GM21447 (cell line): ENCODE measurements around the gene LRFN4.

Experiments
- ATAC-seq: cut with Tn5 transposase; IDR thresholded peaks from one replicate; pipeline ENCODE4 v1.9.1; 2021; ENCODE audit not compliant: unreplicated experiment

LRFN4 gene

DNA sequence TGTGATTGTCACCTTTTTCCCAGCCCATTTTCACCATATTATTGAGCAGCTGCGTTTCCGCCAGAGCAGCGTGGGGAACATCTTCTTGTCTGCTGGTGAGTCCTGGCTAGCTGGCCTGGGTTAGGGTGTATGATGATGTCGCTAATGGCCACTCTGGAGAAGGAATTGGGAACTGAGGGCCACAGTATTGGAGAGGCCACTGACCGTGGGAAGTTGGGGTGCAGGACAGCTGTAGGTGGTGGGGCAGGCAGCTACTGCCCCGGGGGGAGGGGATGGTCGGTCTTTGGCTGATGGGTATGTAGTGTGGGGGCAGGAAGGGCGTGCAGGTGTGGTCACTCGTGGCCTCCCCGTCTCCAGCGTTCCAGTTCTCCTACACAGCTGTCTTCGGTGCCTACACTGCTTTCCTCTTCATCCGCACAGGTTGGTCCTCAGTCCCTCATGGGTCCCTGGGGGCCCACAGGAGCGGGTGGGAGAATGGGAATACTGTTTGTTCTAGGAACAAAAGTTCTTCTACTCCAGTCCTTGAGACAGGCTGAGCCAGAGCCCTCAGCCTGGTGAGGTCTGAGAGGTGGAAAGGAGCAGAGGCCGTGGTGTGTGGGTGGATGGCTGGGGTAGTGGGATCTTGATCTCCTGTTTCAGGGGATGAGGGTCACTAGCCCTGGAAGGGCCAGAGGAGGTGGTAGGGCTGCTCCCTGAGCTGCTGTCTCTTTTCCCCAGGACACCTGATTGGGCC, 11.6 kb upstream of the LRFN4 start:
- no peak for ATAC-seq

DNA sequence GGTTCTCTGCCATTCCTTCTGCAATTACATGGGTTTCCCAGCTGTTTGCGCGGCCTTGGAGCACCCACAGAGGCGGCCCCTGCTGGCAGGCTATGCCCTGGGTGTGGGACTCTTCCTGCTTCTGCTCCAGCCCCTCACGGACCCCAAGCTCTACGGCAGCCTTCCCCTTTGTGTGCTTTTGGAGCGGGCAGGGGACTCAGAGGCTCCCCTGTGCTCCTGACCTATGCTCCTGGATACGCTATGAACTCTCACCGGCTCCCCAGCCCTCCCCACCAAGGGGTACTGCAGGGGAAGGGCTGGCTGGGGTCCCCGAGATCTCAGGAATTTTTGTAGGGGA, 11.0 kb upstream of the LRFN4 start:
- ATAC-seq = no peak

DNA sequence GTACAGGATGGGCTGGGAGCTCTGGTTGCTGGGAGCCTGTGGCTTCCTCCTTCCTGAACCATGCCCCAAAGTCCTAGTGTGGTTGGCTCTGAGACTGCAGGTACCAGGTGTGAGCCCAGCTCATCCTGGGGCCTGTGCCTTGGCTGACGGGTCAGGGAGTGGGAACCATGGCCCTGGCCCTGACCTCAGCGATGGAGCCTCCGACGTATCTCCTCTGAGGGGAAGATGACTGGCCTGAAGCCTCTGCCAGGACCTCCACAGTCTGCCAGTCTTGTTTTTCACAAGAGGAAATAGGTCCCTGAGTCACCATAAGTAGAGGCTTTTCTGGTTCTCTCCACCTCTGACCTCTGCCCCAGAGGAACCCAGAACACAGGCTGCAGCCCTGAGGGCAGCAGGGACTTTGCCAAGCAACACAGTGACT, 10.2 kb upstream of the LRFN4 start:
- no peak for ATAC-seq

DNA sequence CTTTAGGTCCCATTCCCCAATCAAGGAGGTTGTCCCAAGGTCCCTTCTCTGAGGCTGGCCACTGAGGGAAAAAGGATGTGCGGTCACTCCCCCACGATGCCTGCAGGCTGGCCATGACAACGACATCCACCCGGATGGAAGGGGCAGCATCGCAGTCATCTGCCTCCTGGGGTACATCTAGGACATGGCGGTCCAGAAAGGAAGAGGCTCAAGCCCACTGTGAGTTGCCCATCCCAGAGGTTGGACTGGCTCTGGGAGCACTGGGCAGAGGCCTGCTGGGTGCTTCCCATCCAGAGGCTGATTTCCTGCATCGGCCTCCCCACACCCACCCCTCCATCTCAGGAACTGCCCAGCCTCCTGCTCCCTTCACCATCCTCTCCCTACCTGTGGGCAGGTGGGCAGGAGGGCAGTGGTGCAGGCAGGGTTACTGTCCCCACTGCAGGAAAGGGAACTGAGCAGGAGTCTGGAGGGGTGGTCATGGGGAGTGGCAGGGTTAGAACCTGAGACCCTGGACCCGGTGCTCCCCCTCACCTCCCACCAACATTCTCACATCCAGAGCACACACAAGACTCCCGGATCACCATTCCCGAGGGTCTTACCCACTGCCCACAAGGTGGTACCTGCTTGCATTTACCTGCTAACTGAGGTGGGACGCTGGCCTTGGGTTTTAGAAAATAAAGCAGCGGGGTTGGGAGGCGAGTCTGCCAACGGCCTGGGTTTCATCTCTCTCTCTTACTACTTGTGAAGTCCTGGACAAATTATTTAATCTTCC, 9.2 kb upstream of the LRFN4 start:
- no peak for ATAC-seq

DNA sequence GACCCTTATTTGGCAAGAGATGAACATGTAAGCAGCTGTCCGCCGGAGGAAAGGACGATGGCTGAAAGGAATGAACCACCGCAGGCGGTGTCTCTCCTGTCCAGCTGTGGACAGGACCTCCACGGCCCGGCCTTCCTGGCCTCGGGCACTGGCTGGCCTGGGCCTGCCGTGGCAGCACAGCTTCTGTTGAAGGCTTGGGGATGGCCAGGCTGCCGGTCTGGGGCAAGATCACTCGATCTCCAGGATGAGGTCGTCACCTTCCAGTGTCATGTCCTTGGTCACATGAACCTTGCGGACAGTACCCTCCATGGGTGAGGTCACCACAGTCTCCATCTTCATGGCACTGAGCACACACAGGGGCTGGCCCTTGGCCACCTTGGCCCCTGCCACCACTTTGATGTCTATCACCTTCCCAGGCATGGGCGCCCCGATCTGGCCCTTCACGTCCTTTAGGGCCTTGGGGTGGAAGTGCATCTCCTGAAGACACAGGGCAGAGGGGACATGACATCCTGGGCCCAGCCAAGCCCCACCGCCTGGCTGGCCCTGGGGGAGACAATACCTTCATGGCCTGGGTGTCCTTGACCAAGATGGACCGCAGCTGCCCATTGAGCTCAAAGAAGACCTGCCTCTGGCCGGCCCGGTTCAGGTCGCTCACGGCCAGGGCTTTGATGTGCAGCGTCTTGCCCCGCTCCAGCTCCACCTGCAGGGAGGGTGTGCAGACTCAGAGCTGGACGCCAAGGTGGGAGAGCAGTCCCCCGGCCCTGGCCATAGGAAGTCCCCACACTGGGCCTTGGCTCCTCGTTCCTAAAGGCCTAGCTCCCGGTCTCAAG, 8.0 kb upstream of the LRFN4 start:
- no peak for ATAC-seq

DNA sequence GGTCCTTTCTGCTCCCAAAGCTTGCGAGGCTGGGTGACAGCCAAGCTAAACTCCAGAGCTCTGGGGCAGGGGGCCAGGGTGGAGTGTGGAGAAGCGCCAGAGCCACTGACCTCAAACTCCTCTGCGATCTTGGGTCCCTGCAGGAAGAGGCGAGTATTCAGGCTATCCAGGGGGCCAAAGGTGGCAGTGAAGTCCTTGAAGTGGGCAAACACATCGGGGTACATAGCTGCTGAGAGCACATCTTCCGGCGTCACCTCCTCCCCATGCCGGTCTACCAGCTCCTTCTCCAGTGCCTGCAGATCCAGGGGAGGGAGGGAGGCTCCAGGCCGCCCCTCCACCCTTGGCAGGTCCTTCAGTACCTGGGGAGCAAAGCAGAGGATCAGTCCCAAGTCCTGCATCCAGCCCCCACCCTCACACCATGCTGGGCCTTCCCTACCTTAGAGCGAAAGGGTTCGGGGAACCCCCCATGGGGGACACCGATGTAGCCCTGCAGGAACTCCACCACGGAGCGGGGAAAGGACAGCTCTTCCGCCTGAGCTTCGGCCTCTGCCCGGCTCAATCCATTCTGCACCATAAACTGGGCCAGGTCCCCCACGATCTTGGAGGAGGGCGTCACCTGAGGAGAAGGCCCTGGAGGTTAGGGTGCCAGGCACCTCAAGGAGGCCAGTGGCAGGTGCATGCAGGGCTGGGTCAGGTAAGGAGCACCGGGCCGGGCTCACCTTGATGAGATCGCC, 7.2 kb upstream of the LRFN4 start:
- no peak for ATAC-seq

DNA sequence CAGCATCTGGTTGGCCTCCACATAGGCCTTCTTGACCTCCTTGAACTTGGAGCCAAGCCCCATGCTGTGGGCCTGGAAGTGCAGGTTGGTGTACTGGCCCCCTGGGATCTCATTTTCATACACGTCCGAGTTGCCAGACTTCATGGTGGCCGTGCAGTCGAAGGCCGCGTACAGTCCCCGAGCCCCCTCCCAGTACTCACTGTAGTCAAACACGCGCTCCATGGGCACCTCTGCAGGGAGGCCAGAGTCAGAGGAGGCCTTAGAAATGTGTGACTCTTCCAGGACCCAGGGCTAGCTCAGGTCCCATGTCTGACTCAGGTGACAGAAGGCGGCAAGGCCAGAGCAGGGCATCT, 6.7 kb upstream of the LRFN4 start:
- no peak for ATAC-seq

DNA sequence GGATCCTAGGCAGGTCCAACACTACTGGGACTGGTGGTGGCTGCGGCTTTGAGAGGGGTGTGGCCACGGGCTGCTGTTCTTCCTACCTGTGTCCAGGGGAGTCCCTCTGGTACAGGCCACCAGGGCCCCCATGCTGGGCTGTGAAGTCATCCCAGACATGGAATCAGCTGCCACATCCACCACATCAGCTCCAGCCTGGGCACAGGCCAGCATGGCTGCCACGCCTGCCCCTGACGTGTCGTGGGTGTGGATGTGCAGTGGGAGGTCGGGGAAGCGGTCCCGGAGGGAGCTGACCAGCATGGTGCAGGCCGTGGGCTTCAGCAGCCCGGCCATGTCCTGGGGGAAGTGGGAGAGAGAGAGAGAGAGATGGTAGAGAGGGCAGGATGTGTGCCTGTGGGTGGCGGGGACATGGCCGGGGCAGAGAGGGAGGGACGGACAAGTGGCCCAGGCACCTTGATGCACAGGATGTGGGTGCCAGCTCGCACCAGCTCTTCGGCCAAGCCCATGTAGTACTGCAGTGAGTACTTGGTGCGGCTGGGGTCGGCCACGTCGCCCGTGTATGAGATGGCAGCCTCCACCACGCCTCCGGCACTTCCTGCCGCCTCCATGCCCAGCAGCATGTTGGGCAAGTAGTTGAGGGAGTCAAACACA, 6.2 kb upstream of the LRFN4 start:
- ATAC-seq = no peak

DNA sequence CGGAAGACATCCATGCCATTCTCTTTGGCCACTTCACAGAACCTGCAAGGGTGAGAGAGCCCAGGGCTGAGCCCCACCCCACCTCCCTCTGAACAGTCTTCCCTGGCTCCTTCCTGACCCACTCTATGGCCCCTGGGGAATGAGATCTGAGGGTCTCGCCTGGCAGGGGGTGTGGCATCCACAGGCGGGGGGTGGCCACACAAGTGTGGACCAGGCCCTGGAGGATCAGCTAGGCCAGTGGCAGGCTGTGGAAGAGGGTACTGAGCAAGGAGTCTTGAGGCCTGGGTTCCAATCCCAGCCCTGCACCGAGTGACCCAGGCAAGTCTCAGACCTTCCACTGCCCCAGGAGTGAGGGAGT, 5.6 kb upstream of the LRFN4 start:
- no peak for ATAC-seq

DNA sequence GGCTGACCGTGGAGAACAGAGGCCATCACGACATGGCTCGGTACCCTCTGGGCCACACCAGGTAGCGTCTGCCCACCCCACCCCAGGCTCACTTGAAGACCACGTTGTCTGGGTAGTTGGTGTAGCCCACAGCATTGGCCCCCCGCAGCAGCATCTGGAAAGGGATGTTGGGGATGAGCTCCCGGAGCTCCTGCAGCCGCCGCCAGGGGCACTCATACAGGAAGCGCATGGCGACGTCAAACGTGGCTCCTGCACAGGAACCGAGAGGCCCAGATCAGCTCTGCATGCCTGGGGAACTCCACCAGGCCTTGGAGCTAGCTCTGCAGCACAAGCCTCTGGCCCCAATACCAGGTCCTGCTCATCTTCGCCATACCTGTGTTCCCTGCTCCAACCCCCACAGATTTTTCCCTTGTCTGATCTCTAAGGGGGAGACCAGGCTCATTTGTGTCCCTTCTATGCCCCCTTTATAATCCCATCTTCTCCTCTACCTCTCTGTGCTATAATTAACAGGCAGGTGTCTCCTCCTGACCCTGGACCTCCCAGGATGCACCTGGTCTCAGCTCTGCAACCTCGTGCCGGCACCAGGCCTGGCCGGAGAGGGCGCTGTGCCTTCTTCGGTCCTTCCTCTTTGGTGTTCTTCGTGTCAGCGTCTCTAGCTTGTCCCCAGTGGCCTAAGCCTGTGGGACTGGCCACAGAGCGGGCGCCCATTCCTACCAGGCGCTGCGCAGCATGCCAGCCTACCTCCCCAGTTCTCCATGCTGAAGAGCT, 5.0 kb upstream of the LRFN4 start:
- no peak for ATAC-seq

DNA sequence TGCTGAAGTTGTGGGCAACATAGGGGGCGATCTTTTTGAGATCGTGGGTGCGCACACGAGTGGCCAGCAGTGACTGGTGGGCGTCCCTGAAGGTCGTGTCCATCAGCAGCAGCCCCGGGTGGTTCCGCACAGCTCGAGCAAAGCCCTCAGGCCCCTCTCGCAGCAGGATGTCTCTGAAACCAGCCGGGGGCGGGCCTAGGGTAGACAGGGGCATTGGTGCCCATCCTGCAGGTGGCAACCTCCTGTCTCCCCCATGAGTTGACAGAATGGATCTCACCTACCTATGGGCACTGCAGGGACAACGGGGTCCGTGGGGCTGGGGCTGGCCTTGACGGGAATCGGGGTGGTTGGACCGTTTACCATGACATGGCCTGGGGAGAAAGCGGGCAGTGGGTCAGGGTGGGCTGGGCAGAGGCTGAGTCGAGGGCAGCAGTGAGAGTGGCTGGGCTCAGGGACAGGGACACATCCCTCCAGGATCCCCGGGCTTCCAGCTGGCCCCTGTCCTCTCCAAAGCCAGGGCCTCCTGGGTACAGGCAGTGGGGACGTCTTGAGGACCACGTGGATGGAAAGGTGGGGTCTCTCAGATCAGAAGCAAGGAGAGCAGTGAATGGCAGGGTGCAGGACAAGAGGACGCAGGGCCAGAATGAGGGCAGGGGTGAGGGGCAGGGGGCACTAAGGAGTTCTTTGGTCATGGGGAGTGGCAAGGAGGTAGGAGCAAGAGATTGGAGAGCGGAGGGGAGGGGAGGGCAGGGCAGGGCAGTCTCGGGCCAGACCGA, 4.2 kb upstream of the LRFN4 start:
- no peak for ATAC-seq

DNA sequence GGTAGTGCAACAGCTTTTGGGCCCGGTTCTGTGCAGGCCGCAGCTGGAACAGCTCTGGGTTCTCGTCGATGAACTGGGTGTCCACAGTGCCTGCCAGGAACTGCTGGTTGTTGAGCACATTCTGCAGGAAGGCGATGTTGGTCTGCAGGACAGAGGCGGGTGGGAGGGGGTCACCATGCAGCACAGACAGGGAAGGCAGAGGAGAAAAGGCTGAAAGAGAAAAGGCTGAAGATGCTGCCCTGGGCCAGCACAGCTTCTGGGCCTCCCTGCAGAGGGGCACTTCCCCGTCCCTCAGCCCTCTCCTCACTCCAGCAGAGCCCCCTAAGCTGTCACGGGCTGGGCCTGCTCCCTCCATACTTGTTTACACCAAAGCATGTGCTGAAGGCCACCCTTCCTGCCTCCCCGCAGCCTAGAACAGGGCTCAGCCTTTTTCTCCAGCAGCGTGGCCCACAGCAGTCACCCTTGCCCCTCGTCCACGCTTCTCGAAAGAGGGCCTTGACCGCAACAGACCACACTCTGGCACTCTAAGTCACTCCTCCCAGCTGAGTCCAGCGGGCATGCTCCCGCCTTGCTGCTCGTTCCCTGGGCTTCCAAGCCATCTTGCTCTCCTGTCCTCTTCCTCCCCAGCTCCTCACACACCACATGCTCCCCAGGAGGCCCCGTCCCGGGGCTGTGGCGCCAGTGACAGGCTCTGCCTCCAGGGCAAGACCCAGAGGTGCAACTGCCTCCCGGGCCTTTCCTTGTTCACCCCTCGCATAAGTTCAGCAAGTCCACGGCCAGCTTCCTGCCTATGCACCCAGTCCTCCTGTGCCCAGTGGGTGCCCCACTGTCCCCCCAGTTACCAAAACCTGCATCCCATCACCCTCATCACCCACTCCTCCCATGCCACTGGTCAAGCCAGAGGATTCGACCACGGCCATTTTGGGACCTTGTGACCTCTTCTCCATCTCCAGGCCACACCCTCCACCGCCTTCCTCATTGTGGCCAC, 3.3 kb upstream of the LRFN4 start:
- ATAC-seq = no peak

DNA sequence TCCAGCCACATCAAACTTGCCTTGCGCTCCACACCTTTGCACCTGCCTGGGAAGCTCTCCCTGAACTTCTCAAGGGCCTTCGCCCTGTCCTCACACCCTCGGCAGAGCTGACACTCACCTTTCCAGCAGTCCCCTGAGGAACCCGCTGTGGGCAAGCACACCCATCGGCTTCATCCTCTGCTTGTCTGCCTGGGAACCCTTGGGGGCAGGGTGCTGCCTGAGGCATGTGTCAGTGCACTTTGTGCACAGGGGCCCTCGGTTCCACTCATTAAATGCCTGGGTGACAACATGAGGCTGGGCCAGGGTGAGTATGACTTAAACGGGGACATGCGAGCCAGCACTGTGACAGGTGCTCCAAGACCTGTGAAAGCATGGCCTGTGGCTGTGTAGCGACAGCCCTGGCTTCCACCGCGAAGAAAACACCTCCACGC, 2.6 kb upstream of the LRFN4 start:
- ATAC-seq = no peak

DNA sequence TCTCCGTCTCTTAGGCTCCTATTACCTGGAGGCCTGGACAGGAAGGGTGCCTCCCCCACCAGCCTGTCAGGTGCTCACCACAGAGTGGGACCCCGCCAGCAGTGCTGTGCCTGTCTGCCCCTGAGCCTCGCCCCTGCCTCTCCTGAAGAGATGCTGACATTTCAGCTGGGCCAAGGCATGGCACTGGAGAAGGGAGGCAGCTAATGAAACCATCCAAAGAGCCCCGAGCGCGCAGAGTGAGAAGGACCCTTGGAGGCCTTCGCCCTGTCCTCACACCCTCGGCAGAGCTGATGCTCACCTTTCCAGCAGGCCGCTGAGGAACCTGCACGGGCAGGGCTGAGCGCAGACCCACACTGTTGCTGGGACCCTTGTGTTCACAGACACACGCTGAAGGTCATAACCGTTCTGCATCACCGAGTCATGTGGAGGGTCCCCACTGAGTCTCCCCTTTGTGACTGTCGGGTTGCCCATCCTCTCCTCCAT, 2.1 kb upstream of the LRFN4 start:
- ATAC-seq = no peak

DNA sequence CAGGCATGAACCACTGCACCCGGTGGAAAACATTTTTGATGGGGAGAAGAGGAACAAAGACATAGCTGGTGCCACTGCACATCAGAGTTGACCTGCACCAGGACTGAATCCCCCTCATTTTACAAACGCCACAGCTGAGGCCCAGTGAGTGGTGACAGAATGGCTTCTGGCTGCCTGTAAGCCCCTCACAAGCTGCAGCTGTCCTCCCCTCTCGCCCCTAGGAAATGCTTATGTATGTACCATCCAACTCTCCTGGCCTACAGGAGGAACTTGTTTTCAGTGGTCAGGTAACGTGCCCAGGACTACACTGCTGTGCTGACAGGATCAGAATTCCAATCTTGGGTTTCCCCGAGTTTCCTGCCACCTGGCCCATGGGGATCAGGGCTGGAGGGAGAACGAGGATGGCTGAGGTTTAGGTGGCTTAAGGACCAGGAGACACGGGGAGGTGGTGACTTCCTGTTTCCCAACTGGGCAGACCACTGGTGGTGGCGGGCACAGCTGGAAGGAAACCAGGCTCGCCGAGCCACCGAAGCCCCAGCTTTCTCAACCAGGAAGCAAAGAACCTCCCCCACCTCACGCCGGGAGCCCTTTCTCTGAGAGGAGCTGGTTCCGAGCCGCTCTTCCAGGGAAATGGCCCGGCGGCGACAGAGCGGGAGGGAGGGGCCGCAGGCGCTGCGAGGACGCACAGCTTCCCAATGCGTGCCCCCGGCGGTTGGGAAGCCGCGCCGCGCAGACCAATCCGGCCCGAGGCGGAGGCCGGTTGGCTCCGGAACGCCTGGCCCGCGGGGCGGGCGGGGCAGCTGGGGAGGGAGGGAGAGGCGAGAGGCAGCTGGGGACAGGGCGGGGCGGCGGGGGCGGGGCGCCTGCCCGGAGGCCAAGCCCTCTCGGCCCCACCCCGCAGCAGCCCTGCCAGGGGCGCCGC, 1.0 kb upstream of the LRFN4 start:
- peak; percentile 71 for ATAC-seq

DNA sequence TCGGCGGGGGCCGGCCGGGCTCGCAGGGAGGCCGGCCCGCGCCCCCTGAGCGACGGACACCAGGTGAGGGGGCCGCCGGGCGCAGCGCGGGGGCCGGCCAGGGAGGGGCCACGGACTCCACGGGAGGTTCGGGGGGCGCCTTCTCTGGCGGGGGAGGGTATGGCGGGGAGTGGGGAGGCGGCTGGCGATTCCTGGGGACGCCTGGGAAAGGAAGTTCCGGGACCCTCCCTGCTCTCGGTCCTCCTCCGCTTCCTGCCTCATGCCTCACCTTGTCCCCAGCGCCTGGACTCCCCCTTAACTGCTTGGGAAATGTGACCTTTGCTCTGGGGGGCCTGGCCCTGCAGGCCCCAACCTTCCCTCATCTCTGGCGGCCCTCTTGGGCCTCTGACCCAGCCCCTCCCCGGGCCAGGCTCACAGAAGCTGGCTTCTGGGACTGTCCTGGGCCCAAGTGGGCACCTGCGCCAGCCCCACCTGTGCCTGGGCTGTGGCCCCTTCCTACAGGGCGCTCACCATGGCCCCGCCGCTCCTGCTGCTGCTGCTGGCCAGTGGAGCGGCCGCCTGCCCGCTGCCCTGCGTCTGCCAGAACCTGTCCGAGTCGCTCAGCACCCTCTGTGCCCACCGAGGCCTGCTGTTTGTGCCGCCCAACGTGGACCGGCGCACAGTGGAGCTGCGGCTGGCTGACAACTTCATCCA, 516 bp downstream of the LRFN4 start:
- ATAC-seq = no peak

DNA sequence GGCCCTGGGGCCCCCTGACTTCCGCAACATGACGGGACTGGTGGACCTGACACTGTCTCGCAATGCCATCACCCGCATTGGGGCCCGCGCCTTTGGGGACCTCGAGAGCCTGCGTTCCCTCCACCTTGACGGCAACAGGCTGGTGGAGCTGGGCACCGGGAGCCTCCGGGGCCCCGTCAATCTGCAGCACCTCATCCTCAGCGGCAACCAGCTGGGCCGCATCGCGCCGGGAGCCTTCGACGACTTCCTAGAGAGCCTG, 992 bp downstream of the LRFN4 start:
- ATAC-seq = no peak
